Measurements from ENCODE around the gene BBS4.
A peak's percentile ranks its signal among the peaks of the same experiment; 100 is the strongest.
"Not testable (repeated sequence)": the region's sequence is repeated elsewhere in the genome, so short reads cannot be mapped to it uniquely, and the experiment has no call there.

BBS4 gene

DNA sequence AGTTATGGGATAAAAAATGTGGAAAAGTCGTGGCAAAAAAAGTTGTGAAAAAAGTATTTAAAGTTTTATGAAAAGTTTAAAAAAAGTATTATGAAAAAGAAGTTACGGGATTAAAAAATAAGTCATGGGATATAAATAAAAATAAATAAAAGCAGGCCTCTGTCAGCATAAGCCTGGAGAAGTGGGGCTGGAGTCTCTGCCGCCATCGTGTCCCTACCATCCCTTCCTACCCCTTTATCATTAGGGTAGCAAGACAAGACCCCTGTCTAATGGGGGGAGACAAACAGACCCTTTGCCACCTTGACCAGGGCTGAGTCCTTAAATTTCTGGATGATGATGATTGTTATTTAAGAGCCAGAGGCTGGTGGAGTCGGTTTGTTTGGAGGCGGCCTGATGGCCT, 16.2 kb upstream of the BBS4 start:
- not testable (repeated sequence) for H3K36me3 ChIP-seq (ENCODE audit: insufficient read depth, insufficient read length, low read length); H3K9me3 ChIP-seq (ENCODE audit: insufficient read depth, low read length); H3K4me3 ChIP-seq (ENCODE audit: insufficient read length, low read depth); H3K27me3 ChIP-seq (ENCODE audit: insufficient read depth, insufficient read length); H3K4me1 ChIP-seq (ENCODE audit: insufficient read depth, insufficient read length); DNase-seq (ENCODE audit: low read depth, low spot score); H3K9ac ChIP-seq (ENCODE audit: insufficient read length, low read depth)

DNA sequence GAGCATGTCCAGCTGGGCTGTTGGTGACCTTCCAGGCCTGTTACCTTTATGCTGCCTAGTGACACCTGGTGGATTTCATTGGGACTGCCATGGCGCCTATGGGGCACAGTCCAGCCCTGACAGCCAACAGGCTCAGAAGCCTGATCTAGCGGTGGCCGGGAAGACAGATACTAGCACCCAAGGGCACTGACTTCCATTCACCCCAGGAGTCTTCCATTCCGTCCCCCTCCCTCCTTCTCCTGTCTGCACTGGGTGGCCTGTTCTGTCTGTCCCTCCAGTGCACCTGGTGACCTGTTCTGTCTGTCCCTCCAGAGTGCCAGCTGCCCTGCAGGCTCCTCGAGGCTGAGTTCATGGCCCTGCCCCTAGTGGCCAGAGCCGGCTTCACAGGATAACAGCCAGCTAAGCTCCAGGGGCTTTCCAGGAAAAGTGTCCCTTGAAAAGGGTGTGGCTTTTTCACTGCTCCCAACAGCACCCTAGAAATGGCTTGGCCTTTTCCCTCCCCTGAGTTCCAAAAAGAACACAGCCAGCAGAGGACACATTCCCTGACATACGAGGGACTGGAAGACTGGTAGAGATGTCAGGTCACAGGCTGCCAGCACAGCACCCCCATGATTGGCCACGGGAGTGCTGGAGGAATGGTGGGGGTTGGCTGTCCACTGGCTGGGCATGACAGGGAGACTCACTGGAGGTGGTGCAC, 15.2 kb upstream of the BBS4 start:
- not testable (repeated sequence) for H3K4me1 ChIP-seq (ENCODE audit: insufficient read depth, insufficient read length); H3K36me3 ChIP-seq (ENCODE audit: insufficient read depth, insufficient read length, low read length); H3K4me3 ChIP-seq (ENCODE audit: insufficient read length, low read depth); H3K9ac ChIP-seq (ENCODE audit: insufficient read length, low read depth); H3K9me3 ChIP-seq (ENCODE audit: insufficient read depth, low read length); H3K27me3 ChIP-seq (ENCODE audit: insufficient read depth, insufficient read length)
- peak; percentile 87 for DNase-seq (ENCODE audit: low read depth, low spot score)

DNA sequence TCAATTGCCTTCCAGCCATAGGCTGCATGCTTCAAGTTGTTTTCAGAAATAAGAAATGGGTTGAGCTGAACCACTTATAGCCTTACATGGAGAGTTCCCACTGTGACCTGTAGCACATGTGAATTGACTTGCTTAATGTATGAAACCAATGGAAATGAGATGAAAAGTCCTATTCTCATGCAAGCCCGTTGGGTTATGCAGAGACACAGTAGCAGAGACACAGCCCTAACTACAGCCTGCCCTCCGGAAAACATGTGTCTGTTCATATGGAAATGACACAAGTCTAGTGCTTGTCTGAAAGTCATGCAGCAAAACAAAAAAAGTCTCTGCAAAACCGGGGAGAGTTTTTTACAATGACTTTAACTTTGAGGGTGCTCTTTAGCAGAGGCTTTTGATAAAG, 14.5 kb upstream of the BBS4 start:
- Histone ChIP-seq H3K4me3 (ENCODE audit: insufficient read length, low read depth) (no peak overlapping the region), H3K27me3 (ENCODE audit: insufficient read depth, insufficient read length) (no peaks in the 10 kb centered on the region), H3K9me3 (ENCODE audit: insufficient read depth, low read length) (no peaks in the 10 kb centered on the region), H3K9ac (ENCODE audit: insufficient read length, low read depth) (no peak overlapping the region), H3K4me1 (ENCODE audit: insufficient read depth, insufficient read length) (peaks cover 2% of the 10 kb centered on the region), H3K36me3 (ENCODE audit: insufficient read depth, insufficient read length, low read length) (no peaks in the 10 kb centered on the region)
- DNase-seq (ENCODE audit: low read depth, low spot score): no peak
- TF ChIP-seq ZNF274 (IDR thresholded peaks at IDR 0.05; ENCODE audit: low read depth, low read length) (no peak), YY1 (IDR thresholded peaks at IDR 0.05; ENCODE audit: insufficient read depth, insufficient read length) (no peak), SUZ12 (IDR thresholded peaks at IDR 0.05; ENCODE audit: extremely low read depth, insufficient read depth, insufficient read length) (no peak)

DNA sequence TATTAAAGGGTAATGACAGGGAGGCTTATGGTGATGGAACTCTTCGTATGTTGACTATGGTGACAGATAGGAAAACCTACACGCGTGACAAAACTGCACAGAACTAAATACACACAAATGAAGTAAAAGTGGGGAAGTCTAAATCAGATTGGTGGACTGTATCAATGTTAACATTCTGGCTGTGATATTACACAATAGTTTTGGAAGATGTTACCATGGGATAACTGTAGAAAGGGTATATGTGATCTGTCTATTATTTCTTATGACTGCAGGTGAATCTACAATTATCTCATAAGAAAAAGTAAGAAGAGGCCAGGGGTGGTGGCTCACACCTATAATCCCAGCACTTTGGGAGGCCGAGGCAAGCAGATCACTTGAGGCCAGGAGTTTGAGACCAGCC, 9.2 kb upstream of the BBS4 start:
- Histone ChIP-seq H3K9me3 (ENCODE audit: insufficient read depth, low read length) (no peaks in the 10 kb centered on the region), H3K4me3 (ENCODE audit: insufficient read length, low read depth) (no peak overlapping the region), H3K4me1 (ENCODE audit: insufficient read depth, insufficient read length) (no peaks in the 10 kb centered on the region), H3K27me3 (ENCODE audit: insufficient read depth, insufficient read length) (no peaks in the 10 kb centered on the region), H3K9ac (ENCODE audit: insufficient read length, low read depth) (no peak overlapping the region), H3K36me3 (ENCODE audit: insufficient read depth, insufficient read length, low read length) (no peaks in the 10 kb centered on the region)
- no peak for DNase-seq (ENCODE audit: low read depth, low spot score)
- TF ChIP-seq ZNF274 (IDR thresholded peaks at IDR 0.05; ENCODE audit: low read depth, low read length) (no peak), SUZ12 (IDR thresholded peaks at IDR 0.05; ENCODE audit: extremely low read depth, insufficient read depth, insufficient read length) (no peak), YY1 (IDR thresholded peaks at IDR 0.05; ENCODE audit: insufficient read depth, insufficient read length) (no peak)

DNA sequence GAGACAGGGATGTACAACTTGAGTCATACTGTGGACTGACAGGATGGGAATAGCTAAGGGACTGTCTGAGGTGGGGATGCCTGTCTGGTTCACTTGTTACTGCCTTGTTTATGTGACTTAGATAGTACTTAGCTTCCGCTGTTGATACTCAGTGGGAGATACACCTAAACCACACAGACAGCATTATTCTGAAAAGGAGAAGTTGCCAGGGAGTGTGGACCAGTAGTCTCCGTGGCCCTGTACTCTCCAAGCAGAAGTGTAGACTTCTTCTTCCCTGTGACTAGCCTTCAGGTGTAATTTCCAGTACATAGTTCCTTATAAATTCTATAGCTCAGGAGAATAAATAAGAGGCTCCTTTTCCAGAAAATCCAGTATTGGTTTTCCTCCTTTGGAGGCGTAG, 5.1 kb upstream of the BBS4 start:
- no peaks in the 10 kb centered on the region for H3K27me3 ChIP-seq (ENCODE audit: insufficient read depth, insufficient read length)
- no peak for TF ChIP-seq ZNF274 (IDR thresholded peaks at IDR 0.05; ENCODE audit: low read depth, low read length)
- TF ChIP-seq SUZ12 (IDR thresholded peaks at IDR 0.05; ENCODE audit: extremely low read depth, insufficient read depth, insufficient read length): no peak
- no peak for TF ChIP-seq YY1 (IDR thresholded peaks at IDR 0.05; ENCODE audit: insufficient read depth, insufficient read length)
- no peaks in the 10 kb centered on the region for H3K36me3 ChIP-seq (ENCODE audit: insufficient read depth, insufficient read length, low read length)
- no peaks in the 10 kb centered on the region for H3K4me1 ChIP-seq (ENCODE audit: insufficient read depth, insufficient read length)
- no peak for DNase-seq (ENCODE audit: low read depth, low spot score)
- no peak overlapping the region for H3K4me3 ChIP-seq (ENCODE audit: insufficient read length, low read depth)
- no peaks in the 10 kb centered on the region for H3K9me3 ChIP-seq (ENCODE audit: insufficient read depth, low read length)
- no peak overlapping the region for H3K9ac ChIP-seq (ENCODE audit: insufficient read length, low read depth)

DNA sequence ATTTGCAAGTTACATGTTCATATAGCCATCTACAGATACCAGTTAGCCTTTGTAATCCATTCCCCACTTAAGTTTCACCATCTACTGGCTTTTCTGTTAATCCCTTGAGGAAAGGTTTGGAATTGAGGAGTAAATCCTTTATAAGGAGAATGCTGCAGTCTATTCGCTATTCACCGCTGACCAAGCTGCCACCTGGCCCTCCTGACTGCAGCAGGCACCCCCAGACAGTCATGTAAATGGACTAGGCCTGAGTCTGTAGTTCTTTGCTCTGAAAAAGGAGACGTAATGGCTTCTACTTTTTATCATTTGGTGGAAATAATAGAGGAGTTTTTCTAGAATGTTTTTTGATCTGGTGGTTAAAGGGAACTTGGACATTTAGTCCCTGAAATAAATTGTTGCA, 3.2 kb upstream of the BBS4 start:
- Histone ChIP-seq H3K4me3 (ENCODE audit: insufficient read length, low read depth) (no peak overlapping the region), H3K9me3 (ENCODE audit: insufficient read depth, low read length) (no peaks in the 10 kb centered on the region), H3K4me1 (ENCODE audit: insufficient read depth, insufficient read length) (no peaks in the 10 kb centered on the region), H3K9ac (ENCODE audit: insufficient read length, low read depth) (no peak overlapping the region), H3K27me3 (ENCODE audit: insufficient read depth, insufficient read length) (no peaks in the 10 kb centered on the region), H3K36me3 (ENCODE audit: insufficient read depth, insufficient read length, low read length) (no peaks in the 10 kb centered on the region)
- TF ChIP-seq YY1 (IDR thresholded peaks at IDR 0.05; ENCODE audit: insufficient read depth, insufficient read length) (no peak), SUZ12 (IDR thresholded peaks at IDR 0.05; ENCODE audit: extremely low read depth, insufficient read depth, insufficient read length) (no peak), ZNF274 (IDR thresholded peaks at IDR 0.05; ENCODE audit: low read depth, low read length) (no peak)
- no peak for DNase-seq (ENCODE audit: low read depth, low spot score)

DNA sequence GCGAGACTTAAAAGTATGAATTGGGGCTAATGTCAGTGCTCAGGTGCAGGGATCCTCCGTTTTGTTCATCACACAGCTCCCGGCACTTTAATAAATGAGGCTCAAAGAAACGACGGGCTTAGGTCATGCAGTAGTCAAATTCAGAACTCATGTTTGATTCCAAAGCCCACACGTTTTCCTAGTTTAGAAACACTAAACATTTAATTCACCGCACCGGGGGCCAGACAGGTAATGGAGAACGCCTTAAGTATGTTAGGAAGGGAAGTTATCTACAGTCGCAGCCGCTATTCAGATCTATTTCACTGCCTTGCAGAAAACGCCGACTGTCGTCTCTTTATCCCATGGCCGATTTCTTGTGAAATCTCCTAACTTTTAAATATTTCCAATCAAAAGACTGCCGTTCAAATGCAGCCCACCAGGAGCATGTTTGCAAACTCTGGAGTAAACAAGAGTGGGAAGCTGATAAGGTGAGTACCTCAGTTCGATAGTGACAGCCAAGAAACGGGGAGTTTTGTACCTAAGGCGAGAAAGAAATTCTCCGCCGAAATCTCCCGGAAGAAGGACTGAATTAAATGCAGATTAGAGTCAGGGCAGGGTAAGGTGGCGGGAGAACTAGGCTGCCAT, 594 bp upstream of the BBS4 start:
- DNase-seq (ENCODE audit: low read depth, low spot score): no peak

More for the DNA sequence above, 594 bp upstream of the BBS4 start:
- Histone ChIP-seq H3K4me3 (ENCODE audit: insufficient read length, low read depth) (peak overlapping the region; percentile 76), H3K9me3 (ENCODE audit: insufficient read depth, low read length) (no peaks in the 10 kb centered on the region), H3K27me3 (ENCODE audit: insufficient read depth, insufficient read length) (no peaks in the 10 kb centered on the region), H3K9ac (ENCODE audit: insufficient read length, low read depth) (peak overlapping the region; percentile 83), H3K4me1 (ENCODE audit: insufficient read depth, insufficient read length) (no peaks in the 10 kb centered on the region), H3K36me3 (ENCODE audit: insufficient read depth, insufficient read length, low read length) (no peaks in the 10 kb centered on the region)
- TF ChIP-seq YY1 (IDR thresholded peaks at IDR 0.05; ENCODE audit: insufficient read depth, insufficient read length) (no peak), ZNF274 (IDR thresholded peaks at IDR 0.05; ENCODE audit: low read depth, low read length) (no peak), SUZ12 (IDR thresholded peaks at IDR 0.05; ENCODE audit: extremely low read depth, insufficient read depth, insufficient read length) (no peak)

Data from NT2/D1 (cell line).